OCI-LY7 (cell line): Measurements from ENCODE around the gene CTSZ. TPM values are rescaled to one million over a fixed set of nuclear protein-coding genes. Genes with fewer than 3 reads are reported as not detected.

ENCODE experiments used
- BruUV-seq: library from RNA; stranded (reverse); fragments of 400-500 nt; replicated peaks from 2 replicates; lab custom pipeline; 2021; lab: Mats Ljungman, UMichigan
- CTCF ChIA-PET: fragments of 300-600 bp; sonication (Branson Sonifier 250); formaldehyde crosslinking; loops from one replicate; lab custom pipeline; 2022; ENCODE audit warnings: antibody characterized with exemption; ENCODE audit not compliant: unreplicated experiment; lab: Charles Lee
- POLR2A ChIA-PET: fragments of 300-600 bp; sonication (Branson Sonifier 250); formaldehyde crosslinking; loops from one replicate; lab custom pipeline; 2022; ENCODE audit warnings: antibody characterized with exemption; lab: Charles Lee
- DNase-seq: peaks from one replicate; pipeline ENCODE4 v3.0.0-alpha.2; 2015; ENCODE audit warnings: low spot score
- H2AFZ ChIP-seq: fragments of 200-600 bp; sonication (generic), shearing (Covaris generic); 2 replicates; pipeline ENCODE4 v1.6.1; 2014; ENCODE audit warnings: mild to moderate bottlenecking, antibody characterized with exemption, low read length, moderate library complexity
- H3K27ac ChIP-seq: fragments of 200-600 bp; sonication (generic); 2 replicates; pipeline ENCODE4 v1.5.1; 2014; ENCODE audit warnings: mixed run types, low read depth, mild to moderate bottlenecking, moderate library complexity, low read length, inconsistent platforms; ENCODE audit not compliant: poor library complexity, severe bottlenecking
- H3K36me3 ChIP-seq: fragments of 200-600 bp; sonication (generic); 2 replicates; pipeline ENCODE4 v1.6.1; 2014; ENCODE audit warnings: mild to moderate bottlenecking, antibody characterized with exemption, low read length, moderate library complexity, mixed read lengths; ENCODE audit not compliant: insufficient read depth
- H3K4me1 ChIP-seq: fragments of 200-600 bp; sonication (generic); 2 replicates; pipeline ENCODE4 v1.5.1; 2014; ENCODE audit warnings: mild to moderate bottlenecking, low read length; ENCODE audit not compliant: insufficient read depth, poor library complexity, severe bottlenecking
- H3K4me2 ChIP-seq: fragments of 200-600 bp; sonication (generic); 2 replicates; pipeline ENCODE4 v1.6.1; 2014; ENCODE audit warnings: mild to moderate bottlenecking, low read length
- H3K4me3 ChIP-seq: fragments of 200-600 bp; sonication (generic); 2 replicates; pipeline ENCODE4 v1.5.1; 2014; ENCODE audit warnings: mild to moderate bottlenecking, low read depth, low read length; ENCODE audit not compliant: poor library complexity, severe bottlenecking
- H3K79me2 ChIP-seq: fragments of 200-600 bp; sonication (generic); 2 replicates; pipeline ENCODE4 v1.6.1; 2016; ENCODE audit warnings: low read depth, mild to moderate bottlenecking, low read length, moderate library complexity, mixed read lengths; ENCODE audit not compliant: insufficient read depth
- H3K9me2 ChIP-seq: fragments of 200-600 bp; sonication (generic); 2 replicates; pipeline ENCODE4 v1.6.1; 2016; ENCODE audit warnings: mild to moderate bottlenecking, low read length, mixed read lengths; ENCODE audit not compliant: insufficient read depth
- H3K9me3 ChIP-seq: fragments of 200-600 bp; sonication (generic); 2 replicates; pipeline ENCODE4 v1.6.1; 2014; ENCODE audit warnings: mild to moderate bottlenecking, mixed run types, low read length, mixed read lengths
- H4K20me1 ChIP-seq: fragments of 200-600 bp; sonication (generic); 2 replicates; pipeline ENCODE4 v1.6.1; 2014; ENCODE audit warnings: mild to moderate bottlenecking, antibody characterized with exemption, low read length, moderate library complexity, mixed read lengths; ENCODE audit not compliant: insufficient read depth
- CTCF ChIP-seq: fragments of 200-600 bp; sonication (generic); conservative IDR thresholded peaks from 2 replicates; pipeline ENCODE4 v1.5.1; 2014; ENCODE audit warnings: mild to moderate bottlenecking, antibody characterized with exemption, low read length, moderate library complexity, mixed read lengths
- EZH2phosphoT487 ChIP-seq: fragments of 200-600 bp; sonication (generic); IDR thresholded peaks from 2 replicates; pipeline ENCODE4 v1.6.1; 2018; ENCODE audit warnings: low read depth, borderline replicate concordance, mild to moderate bottlenecking, mixed run types, antibody characterized with exemption, low read length, moderate library complexity, mixed read lengths
- intact Hi-C: fragments of 100-400 bp; cut with micrococcal nuclease; formaldehyde crosslinking; loops from one replicate; pipeline ENCODE4 v1.10.0; 2022; ENCODE audit not compliant: unreplicated experiment
- total RNA-seq, 2 experiments: library from RNA; depleted of rRNA in 1 of 2; stranded (reverse); fragments of >200 nt in 1 of 2; shearing (Covaris generic) in 1 of 2; gene quantifications; 2 replicates each; pipeline ENCODE4 v1.2.3, GENCODE V29; 2014 to 2022

The CTSZ gene
- total RNA-seq, 2 experiments from 2014 or later, result 50.5 to 114 TPM

GRCh38 chr20:58980711-58981627 is 26.1 kb downstream of the CTSZ start, which contains the start of gene NELFCD:
NELFCD (plus strand) TSS chr20:58981256; CDS start chr20:58981310, 54 bp downstream.
- H2AFZ ChIP-seq, result peak within 1 kb of the TSS; percentile 89

GRCh38 chr20:58978351-58979190 is 28.5 kb downstream of the CTSZ start:
- peak overlapping the region; percentile 16 for H3K4me3 ChIP-seq
- H3K4me1 ChIP-seq, result peaks cover 40% of the 10 kb centered on the region
- no peaks in the 10 kb centered on the region for H3K9me2 ChIP-seq
- no peaks in the 10 kb centered on the region for H4K20me1 ChIP-seq
- ChIA-PET CTCF (interaction anchor here (0.5 to 0.6 kb wide), 2 partner anchors 71 to 740 kb away, joined by 5 to 9 read pairs; no protein-coding TSS in a partner anchor), POLR2A (interaction anchor here (0.6 to 2.9 kb wide), 10 partner anchors 8 to 186 kb away, joined by 3 to 17 read pairs (median 3); no protein-coding TSS in a partner anchor)
- H3K36me3 ChIP-seq, result peaks cover 4% of the 10 kb centered on the region; the same call in 1 of the 2 replicates
- H3K9me3 ChIP-seq, result peaks cover 18% of the 10 kb centered on the region; the same call in 1 of the 2 replicates
- no TSS peak for BruUV-seq
- DNase-seq, result peak; percentile 50
- intact Hi-C loops, result no loop called here
- H3K27ac ChIP-seq, result peak overlapping the region; percentile 47
- peak overlapping the region; percentile 78 for H2AFZ ChIP-seq
- TF ChIP-seq EZH2phosphoT487 (no peak), CTCF (no peak)
- peaks cover 21% of the 10 kb centered on the region for H3K79me2 ChIP-seq
- peak overlapping the region; percentile 57 for H3K4me2 ChIP-seq

More at GRCh38 chr20:58980711-58981627, 26.1 kb downstream of the CTSZ start, which contains the start of gene NELFCD:
- peak; percentile 91 for DNase-seq
- H3K27ac ChIP-seq, result peak within 1 kb of the TSS; percentile 54
- H3K79me2 ChIP-seq, result peaks cover 45% of the 10 kb centered on the region
- H4K20me1 ChIP-seq, result peaks cover 8% of the 10 kb centered on the region; the same call in 1 of the 2 replicates
- peaks cover 54% of the 10 kb centered on the region for H3K4me1 ChIP-seq
- H3K4me3 ChIP-seq, result peak within 1 kb of the TSS; percentile 96
- peaks cover 7% of the 10 kb centered on the region; the same call in 1 of the 2 replicates for H3K9me3 ChIP-seq
- peaks cover 23% of the 10 kb centered on the region for H3K36me3 ChIP-seq
- intact Hi-C loops, result loop anchor here (1.0 to 5.0 kb wide), 5 partner anchors 24 to 109 kb away; partner anchors contain the start of gene PRELID3B
- ChIA-PET POLR2A (interaction anchor here (0.5 to 4.1 kb wide), 10 partner anchors 11 to 525 kb away, joined by 3 to 13 read pairs (median 4); partner anchors contain the start of gene PRELID3B), CTCF (no interaction called here)
- BruUV-seq, result no TSS peak
- TF ChIP-seq EZH2phosphoT487 (no peak), CTCF (no peak)
- H3K9me2 ChIP-seq, result no peaks in the 10 kb centered on the region
- H3K4me2 ChIP-seq, result peak within 1 kb of the TSS; percentile 83
